GM12878 (cell line): ENCODE measurements around the gene MCM9. TPM values are rescaled to one million over a fixed set of nuclear protein-coding genes. Genes with fewer than 3 reads are reported as not detected.
A peak's percentile ranks its signal among the peaks of the same experiment; 100 is the strongest.

Source experiments
- ATF3 ChIP-seq: IDR thresholded peaks from 2 replicates; pipeline ENCODE4 v1.6.1; 2011; ENCODE audit warnings: low read depth, mild to moderate bottlenecking, low read length, moderate library complexity, borderline replicate concordance; ENCODE audit errors: extremely low read depth
- BACH1 ChIP-seq: fragments of 450-650 bp; IDR thresholded peaks from 2 replicates; pipeline ENCODE4 v1.6.1; 2017; ENCODE audit warnings: mild to moderate bottlenecking, borderline replicate concordance
- BCL11A ChIP-seq: IDR thresholded peaks from 2 replicates; pipeline ENCODE4 v1.6.1; 2011; ENCODE audit warnings: low read depth, low read length
- BHLHE40 ChIP-seq, 2 experiments: fragments of 450-650 bp in 1 of 2; IDR thresholded peaks; 2 replicates each; pipeline ENCODE4 v1.6.1; 2011 to 2017; ENCODE audit warnings: low read depth in 2 of 2, borderline replicate concordance in 1 of 2, improper control_type of control experiment in 1 of 2, low read length in 1 of 2, mild to moderate bottlenecking in 1 of 2
- DPF2 ChIP-seq: fragments of 450-650 bp; IDR thresholded peaks from 2 replicates; pipeline ENCODE4 v1.6.1; 2017; ENCODE audit warnings: mild to moderate bottlenecking
- E2F8 ChIP-seq: fragments of 450-650 bp; IDR thresholded peaks from 2 replicates; pipeline ENCODE4 v1.6.1; 2018; ENCODE audit warnings: mild to moderate bottlenecking, low read depth, moderate library complexity; ENCODE audit not compliant: partially characterized antibody
- EP300 ChIP-seq, 2 experiments: fragments of 150-350 bp in 1 of 2; IDR thresholded peaks; 2 replicates each; pipeline ENCODE4 v1.6.1; 2011 to 2012; ENCODE audit warnings: low read depth in 2 of 2, low read length in 2 of 2, borderline replicate concordance in 1 of 2, improper control_type of control experiment in 1 of 2, inconsistent platforms in 1 of 2; ENCODE audit not compliant: control insufficient read depth in 1 of 2
- FOS ChIP-seq: IDR thresholded peaks from 3 replicates; pipeline ENCODE4 v1.6.1; 2011; ENCODE audit warnings: borderline replicate concordance; ENCODE audit not compliant: insufficient read length; ENCODE audit errors: extremely low read depth
- FOXK2 ChIP-seq: fragments of 450-650 bp; IDR thresholded peaks from 2 replicates; pipeline ENCODE4 v1.6.1; 2017; ENCODE audit warnings: mild to moderate bottlenecking, moderate library complexity
- HDAC6 ChIP-seq: fragments of 200-600 bp; sonication (generic); IDR thresholded peaks from one replicate; pipeline ENCODE4 v1.8.0; 2017; ENCODE audit warnings: antibody characterized with exemption; ENCODE audit not compliant: unreplicated experiment
- KDM1A ChIP-seq: fragments of 200-600 bp; sonication (generic); IDR thresholded peaks from 2 replicates; pipeline ENCODE4 v1.6.1; 2016; ENCODE audit warnings: borderline replicate concordance
- MLLT1 ChIP-seq: fragments of 450-650 bp; IDR thresholded peaks from 2 replicates; pipeline ENCODE4 v1.6.1; 2016; ENCODE audit warnings: mild to moderate bottlenecking
- MTA3 ChIP-seq: IDR thresholded peaks from 2 replicates; pipeline ENCODE4 v1.6.1; 2012; ENCODE audit warnings: low read length, inconsistent platforms, borderline replicate concordance
- MYB ChIP-seq: fragments of 150-350 bp; IDR thresholded peaks from 2 replicates; pipeline ENCODE4 v1.6.1; 2014; ENCODE audit warnings: mild to moderate bottlenecking, low read depth, low read length, borderline replicate concordance
- POLR2A ChIP-seq: IDR thresholded peaks from 2 replicates; pipeline ENCODE4 v1.6.1; 2011; ENCODE audit warnings: low read depth, mild to moderate bottlenecking, low read length
- POLR2AphosphoS2 ChIP-seq: IDR thresholded peaks from 2 replicates; pipeline ENCODE4 v1.6.1; 2011; ENCODE audit warnings: low read depth, mild to moderate bottlenecking, low read length, improper control_type of control experiment, moderate library complexity
- PRDM15 ChIP-seq: fragments of 450-650 bp; formaldehyde crosslinking; IDR thresholded peaks from 2 replicates; pipeline ENCODE4 v1.4.0; 2020; ENCODE audit warnings: mild to moderate bottlenecking, moderate library complexity
- SMARCA5 ChIP-seq: fragments of 450-650 bp; IDR thresholded peaks from 2 replicates; pipeline ENCODE4 v1.6.1; 2017; ENCODE audit warnings: mild to moderate bottlenecking
- SREBF2 ChIP-seq: IDR thresholded peaks from 2 replicates; pipeline ENCODE4 v1.6.1; 2012; ENCODE audit warnings: mild to moderate bottlenecking, low read length
- TCF3 ChIP-seq: IDR thresholded peaks from 2 replicates; pipeline ENCODE4 v1.6.1; 2012; ENCODE audit warnings: low read depth, mild to moderate bottlenecking, low read length, borderline replicate concordance; ENCODE audit not compliant: insufficient read depth
- TCF7 ChIP-seq: IDR thresholded peaks from 2 replicates; pipeline ENCODE4 v1.6.1; 2014; ENCODE audit warnings: antibody characterized with exemption, borderline replicate concordance
- YY1 ChIP-seq: IDR thresholded peaks from 2 replicates; pipeline ENCODE4 v1.6.1; 2011; ENCODE audit warnings: low read depth, mild to moderate bottlenecking, low read length
- polyA plus RNA-seq, 11 experiments: library from polyadenylated mRNA; depleted of rRNA in 4 of 11; unstranded in 6 of 11; stranded (reverse) in 5 of 11; fragments of >200 nt; fragmentation: Nextera tagmentation in 4 of 11; fragmentation: Illumina TruSeq in 1 of 11; extraction: Ambion mirVana in 4 of 11; extraction: Trizol in 1 of 11; gene quantifications; 1 replicate in 1 of 11; 2 replicates in 10 of 11; pipeline versions ENCODE4 v1.2.1 to v1.2.3, GENCODE V29; 2011 to 2016; ENCODE audit warnings: inconsistent platforms in 2 of 11, missing spikeins in 2 of 11, low read depth in 1 of 11
- total RNA-seq, 4 experiments: library from RNA; depleted of rRNA in 3 of 4; stranded (reverse); fragments of >200 nt in 3 of 4; fragmentation: Illumina TruSeq in 1 of 4; extraction: Trizol in 1 of 4; gene quantifications; 2 replicates each; pipeline versions ENCODE4 v1.2.1 to v1.2.3, GENCODE V29; 2013 to 2021

The MCM9 gene
- total and polyA plus RNA-seq, 10 of the 15 experiments (the other 5 are each of a cell fraction or from before 2014, with no cell fraction given), result 3.4 to 18.5 (median 9.7) TPM

GRCh38 chr6:118843685-118844390, 91.1 kb downstream of the MCM9 start (continued):
- TF ChIP-seq PRDM15 (CRISPR knock-in tag) (no peak), KDM1A (no peak), FOXK2 (no peak), BACH1 (no peak; the same call in 1 of the 2 replicates), BCL11A (peak; percentile 79), TCF7 (peak; percentile 62; the same call in 1 of the 2 replicates), BHLHE40 (IDR thresholded peaks at IDR 0.05; ENCODE audit: borderline replicate concordance in 1 of 2, low read depth in 2 of 2, low read length in 1 of 2) (peak in 1 of 2 experiments; percentile 29; a peak in 1 of 4 replicates), SREBF2 (no peak), E2F8 (no peak), FOS (no peak), MYB (no peak), POLR2AphosphoS2 (no peak), YY1 (0 out of 2 replicates have a peak, but pooled peaks have one; percentile 6), HDAC6 (no peak), MTA3 (peak; percentile 67; the same call in 1 of the 2 replicates), DPF2 (0 out of 2 replicates have a peak, but pooled peaks have one; percentile 44), POLR2A (no peak), MLLT1 (no peak), EP300 (IDR thresholded peaks at IDR 0.05; ENCODE audit: borderline replicate concordance in 1 of 2, control insufficient read depth in 1 of 2, low read depth in 2 of 2, low read length in 2 of 2) (0 out of 4 replicates have a peak, but pooled peaks have one; percentile 16 to 53), SMARCA5 (no peak), TCF3 (no peak), ATF3 (no peak)
